M059J (cell line): ENCODE measurements around the gene FAM114A2. TPM values are rescaled to one million over a fixed set of nuclear protein-coding genes. Genes with fewer than 3 reads are reported as not detected.
A peak's percentile ranks its signal among the peaks of the same experiment; 100 is the strongest.
"Not testable (repeated sequence)": the region's sequence is repeated elsewhere in the genome, so short reads cannot be mapped to it uniquely, and the experiment has no call there.

Experiments
- DNase-seq: peaks from one replicate; pipeline ENCODE4 v3.0.0-alpha.2; 2012; ENCODE audit warnings: low read depth
- total RNA-seq: library from RNA; depleted of rRNA; stranded (reverse); fragments of >200 nt; shearing (Covaris generic); gene quantifications from 2 replicates; pipeline ENCODE4 v1.2.3, GENCODE V29; 2014; rRNA removed

Gene FAM114A2
- total RNA-seq, result 13.5 and 23.0 TPM in 2 replicates

DNA sequence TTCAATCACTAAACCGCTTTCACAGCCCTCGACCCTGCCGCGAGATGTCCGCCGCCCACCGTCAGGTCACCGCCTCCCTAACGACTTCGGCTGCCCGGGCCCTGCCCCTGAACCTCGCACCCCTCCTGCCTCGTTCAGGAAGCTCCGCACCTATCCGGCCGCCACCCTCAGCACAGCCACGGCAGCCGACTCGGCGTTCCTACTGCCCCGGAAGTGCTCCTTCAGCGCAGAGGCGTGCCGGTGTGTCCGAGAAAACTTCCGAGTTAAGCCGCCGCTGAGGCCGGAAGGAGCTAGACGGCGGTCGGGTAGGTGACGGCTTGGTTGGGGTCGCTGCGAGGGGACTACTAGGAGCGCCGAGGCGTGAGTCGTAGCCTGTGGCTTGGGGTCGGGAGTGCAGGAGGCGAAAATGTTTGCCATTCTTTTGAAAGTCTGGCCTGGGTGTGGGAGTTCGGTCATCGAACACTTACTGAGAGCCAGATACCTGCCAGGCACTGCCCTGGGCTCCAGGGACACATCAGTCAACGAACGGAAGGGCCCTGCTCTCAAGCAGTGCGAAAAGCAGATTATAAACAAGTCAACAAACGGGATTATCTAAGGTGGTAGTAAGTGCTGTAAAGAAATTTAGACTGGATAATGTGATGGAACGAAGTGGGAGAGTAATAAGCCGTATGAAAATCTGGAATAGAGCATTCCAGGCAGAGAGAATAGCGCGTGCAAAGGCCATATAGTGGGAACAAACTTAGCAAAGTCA lies at the start of gene FAM114A2, which contains the start of gene MFAP3:
FAM114A2 (minus strand) TSS at position 204 of the 751 bp plus-strand sequence. CDS start 3,957 bp downstream, outside the sequence.
MFAP3 (plus strand) TSS at position 261 of the 751 bp plus-strand sequence. CDS start 10,756 bp downstream, outside the sequence.
- DNase-seq, result peak; percentile 88

DNA sequence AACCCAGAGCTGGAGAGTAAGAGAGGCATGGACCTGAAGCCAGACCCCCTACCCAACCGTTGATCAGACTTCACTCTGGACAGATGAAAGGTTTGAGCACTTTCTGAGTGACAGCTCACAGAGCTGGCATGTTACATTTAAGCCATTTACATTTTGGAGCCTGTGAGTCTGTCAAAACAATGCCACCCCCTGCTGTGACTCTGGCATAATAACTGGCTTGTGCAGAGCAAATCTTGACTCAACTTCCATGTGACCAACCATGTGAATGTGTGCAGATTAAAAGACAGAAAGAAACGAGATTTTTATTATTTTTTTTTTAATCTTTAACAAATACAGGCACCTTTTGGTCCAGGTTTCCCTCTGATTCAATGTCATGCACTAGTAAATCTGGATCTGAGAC lies 48.5 kb upstream of the FAM114A2 start:
- peak; percentile 63 for DNase-seq

DNA sequence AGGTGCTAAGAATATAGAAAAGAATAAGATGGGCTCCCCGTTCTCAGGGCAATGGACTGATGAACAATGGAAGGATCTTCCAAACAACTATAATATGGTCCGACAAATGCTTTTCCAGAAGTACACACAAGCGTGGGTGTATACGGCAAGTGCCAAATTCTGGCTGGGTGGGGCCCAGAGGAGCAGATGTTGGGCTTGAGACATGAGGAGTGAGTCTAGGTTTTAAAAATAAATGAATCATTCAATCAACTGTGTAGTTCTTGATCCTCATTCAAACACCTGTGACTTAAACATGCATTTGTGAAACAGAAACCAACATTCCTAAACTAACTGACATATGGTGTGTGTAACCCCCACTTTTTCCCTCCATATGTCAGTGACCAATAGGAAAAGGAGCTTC lies 47.9 kb upstream of the FAM114A2 start:
- DNase-seq, result no peak

DNA sequence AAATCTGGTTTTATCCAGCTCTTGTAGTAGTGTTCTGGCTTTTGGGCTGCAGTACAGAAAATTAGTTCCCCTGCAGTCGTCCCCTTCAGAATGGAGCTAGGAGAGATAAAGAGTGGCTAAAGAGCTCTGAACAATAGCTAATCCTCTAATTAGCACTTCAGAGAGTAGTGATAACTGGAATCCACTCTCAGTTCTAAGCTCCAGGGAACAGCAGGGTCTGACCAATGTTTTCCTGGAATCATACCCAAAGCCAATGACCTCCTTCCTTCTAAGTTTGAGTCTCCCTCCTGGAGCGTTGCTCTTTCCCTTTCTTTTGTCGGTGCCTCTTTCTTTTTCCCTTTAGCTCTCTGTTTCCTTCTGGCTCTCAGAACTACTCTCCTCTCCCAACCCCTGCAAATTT lies 47.4 kb upstream of the FAM114A2 start:
- no peak for DNase-seq

DNA sequence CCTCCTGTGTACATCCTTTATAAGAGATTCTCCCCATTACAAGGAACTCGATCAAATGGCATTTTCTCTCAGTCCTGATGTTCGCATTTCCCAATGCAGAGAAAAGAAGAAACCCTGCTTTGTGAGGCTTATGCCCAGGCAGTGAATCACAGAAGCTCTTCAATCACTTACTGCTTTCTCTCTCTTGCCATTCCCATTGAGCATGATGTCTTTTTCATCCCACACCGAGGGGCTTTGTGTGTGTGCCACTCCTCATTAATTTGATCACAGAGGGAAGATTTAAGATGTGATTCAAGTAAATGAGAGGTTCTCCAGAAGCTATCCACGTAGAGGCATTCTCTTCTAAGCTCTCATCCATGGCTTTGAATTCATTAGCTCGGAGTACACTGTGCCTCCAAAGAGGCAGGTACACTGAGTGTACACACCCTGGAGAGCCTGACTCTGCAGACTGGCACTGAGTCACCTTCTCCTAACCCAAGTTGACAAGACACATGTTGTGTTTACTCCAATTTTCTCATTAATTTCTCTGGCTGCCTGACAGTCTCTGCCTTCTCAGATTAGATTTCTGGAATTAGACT lies 45.4 kb upstream of the FAM114A2 start:
- DNase-seq, result peak; percentile 15

DNA sequence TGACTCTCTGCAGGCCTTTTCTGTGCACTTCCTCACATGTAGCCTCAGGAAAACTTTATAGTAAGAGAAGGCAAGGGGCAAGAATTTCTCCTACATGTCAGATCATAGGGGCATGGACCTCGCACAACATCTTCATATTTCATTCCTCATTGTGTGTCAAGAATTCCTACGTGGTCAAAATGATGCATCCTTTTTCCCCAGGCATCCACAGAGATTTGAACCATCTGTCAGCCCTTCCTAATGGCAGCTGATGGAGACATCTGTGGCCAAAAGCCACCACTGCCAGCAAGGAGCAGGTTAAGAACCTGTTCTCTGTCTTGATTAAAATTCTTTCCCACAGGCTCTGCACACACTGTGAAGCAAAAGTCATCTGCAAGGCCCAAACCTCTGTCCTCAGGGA lies 42.5 kb upstream of the FAM114A2 start:
- no peak for DNase-seq

DNA sequence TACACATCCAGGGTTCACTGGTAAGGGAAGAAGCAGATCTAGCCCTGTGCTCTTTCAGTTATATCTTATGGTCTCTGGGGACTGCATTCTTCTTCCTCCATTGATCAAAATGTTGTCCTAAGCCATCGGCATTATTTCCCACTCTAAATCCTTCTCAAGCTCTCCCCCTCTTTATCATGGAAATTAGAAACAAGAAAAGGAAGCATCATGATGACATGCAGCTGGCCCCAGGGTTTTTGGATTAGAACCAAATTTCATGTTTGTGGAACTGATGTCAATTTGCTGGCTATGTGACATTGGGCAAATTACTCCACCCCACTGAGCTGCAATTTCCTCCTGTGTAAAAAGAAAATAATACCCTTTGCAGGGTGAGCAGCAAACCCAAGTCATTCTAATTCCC lies 39.6 kb upstream of the FAM114A2 start:
- DNase-seq, result peak; percentile 55

DNA sequence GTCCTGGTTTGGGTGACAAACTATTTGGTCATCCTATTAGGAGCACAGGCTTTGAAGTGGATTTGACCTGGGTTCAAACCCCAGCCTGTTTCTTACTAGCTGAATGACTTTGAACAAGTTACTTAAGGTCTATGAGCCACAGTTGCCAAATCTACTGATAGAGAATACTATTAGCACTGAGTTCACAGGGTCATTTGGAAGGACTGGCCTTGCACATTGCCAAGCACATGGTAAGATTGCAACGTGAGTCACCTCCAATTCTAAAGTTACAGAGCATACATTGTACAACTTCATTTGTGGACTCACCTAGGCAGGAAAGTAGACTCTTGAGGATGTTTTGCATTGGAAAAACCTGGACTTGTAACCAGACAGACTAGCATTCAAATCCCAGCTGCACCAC lies 39.0 kb upstream of the FAM114A2 start:
- DNase-seq, result peak; percentile 79

DNA sequence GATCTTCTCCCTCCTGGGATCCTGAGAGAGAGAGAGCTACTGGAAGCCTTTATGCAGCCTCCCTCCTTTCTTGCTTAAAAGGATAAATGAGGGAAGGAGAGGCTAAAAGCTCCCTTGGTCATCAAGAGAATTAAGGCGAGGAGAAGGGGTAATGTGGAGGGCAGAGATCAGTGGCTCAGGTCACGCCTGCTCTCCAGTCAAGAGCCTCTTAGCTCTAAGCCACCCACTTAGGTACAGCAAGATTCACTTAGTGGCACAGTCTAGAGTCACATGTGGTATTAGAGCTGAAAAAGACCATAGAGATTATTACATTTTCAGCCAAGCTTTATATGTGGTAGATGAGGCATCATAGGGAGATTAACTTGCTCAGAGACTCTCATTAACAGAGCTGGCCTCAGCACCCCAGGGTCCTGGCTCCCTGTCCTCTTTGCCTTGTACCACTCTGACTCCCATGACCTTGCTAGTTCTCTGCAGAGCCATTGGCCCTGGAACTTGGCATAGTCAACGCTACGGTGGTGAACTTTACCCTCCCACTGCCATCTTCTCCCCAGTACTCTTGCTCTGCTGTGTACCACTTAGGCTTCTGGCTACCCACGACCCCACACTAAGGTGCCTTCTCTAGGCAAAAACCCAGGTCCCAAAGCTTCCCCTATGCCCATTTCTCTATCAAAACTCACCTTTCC lies 37.7 kb upstream of the FAM114A2 start:
- DNase-seq, result no peak

DNA sequence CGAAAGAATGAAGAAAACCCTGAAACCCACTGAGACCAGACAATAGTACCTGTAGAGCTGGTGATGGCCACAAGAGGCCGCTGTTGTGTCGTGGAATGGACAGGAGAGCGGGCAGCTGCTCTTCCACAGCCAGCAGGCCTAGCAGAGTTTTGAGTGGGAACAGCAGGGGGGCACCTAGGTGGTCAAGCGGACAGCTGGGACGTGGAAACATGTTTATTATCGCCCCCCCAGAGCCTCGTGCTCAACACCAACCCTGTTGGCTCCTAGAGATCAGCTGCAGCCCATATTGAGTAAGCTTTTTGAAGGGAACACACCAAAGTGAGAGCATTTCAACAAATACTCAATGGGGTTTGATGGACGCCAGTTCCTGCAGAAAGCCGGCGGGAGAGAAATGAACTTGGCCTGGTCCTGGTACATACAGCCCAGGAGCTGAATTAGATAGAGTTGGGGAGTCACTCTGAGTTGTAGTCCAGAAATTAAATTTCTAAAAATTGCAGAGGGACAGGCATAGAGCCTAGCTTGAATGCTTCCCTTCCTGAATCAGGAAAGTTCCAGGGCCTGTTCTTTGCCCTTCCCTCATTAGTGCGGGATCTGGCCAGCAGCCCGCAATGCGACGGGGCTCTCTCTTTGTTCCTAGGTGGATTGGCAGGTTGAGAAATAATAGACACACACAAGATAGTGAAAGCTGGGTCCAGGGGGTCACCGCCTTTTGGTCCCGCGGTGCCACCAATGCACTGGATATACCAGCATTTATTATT lies 33.9 kb upstream of the FAM114A2 start:
- peak; percentile 65 for DNase-seq

DNA sequence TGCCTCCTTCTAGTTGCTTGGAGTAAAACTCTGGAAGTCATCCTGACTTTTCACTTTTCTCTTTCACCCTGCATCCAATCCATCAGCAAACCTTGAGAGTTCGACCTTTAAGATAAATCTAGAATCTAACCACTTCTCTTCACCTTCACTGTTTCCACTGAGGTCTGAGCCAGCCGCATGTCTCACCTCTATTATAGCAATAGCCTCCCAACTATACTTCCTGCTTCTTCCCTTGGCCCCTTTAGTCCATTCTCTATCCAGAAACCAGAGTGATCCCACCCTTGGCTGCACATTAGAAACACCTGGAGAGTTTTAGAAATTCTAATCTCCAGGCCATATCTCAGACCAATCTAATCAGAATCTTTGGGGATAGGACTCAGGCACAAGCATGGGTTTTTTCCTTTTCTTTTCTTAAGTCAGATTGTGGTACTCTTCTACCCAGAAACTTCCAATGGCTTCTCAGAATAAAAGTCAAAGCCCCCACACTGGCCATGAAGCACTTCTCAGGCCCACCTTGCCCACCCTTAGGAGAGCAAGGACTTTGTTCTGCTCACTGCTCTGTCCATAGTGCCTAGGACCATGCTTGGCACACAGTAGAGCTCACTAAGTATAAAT lies 33.2 kb upstream of the FAM114A2 start:
- DNase-seq, result no peak

DNA sequence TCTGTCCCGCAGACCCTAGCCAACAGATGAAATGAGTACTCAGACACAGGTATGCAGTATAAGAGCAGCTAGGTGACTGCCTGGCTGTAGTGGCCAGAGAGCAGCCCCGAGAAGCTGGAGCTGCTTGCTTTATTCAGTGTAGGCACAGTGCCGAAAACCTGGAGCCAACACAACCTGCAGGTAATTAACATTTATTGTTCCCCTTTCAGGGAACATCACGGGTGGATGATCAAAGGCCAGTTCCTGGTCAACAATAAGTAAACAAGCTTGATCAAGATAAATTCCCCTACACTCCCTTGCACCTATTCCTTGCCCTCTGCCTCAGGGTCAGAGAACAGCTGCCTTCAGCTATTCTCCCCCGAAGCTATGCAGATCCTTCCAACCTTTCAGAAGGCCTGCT lies 31.1 kb upstream of the FAM114A2 start:
- DNase-seq, result not testable (repeated sequence)

DNA sequence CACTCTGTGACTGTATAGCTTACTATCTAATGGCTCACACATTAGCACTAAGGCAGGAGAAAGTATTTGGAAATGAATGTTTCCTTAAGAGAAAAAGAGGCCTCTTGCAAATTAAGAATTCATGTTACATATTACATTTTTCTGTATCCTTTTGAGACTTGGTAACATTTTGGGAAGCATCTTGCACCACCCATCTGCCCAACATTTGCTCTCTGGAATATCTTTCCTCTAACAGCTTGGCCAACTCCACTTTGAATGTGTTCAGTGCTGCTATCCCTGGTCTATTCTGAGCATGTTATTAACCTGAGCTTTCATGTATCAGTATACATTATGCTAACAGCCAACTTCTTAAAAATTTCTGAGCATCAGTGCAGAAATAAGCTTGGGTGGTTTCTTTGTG lies 27.3 kb upstream of the FAM114A2 start:
- no peak for DNase-seq

DNA sequence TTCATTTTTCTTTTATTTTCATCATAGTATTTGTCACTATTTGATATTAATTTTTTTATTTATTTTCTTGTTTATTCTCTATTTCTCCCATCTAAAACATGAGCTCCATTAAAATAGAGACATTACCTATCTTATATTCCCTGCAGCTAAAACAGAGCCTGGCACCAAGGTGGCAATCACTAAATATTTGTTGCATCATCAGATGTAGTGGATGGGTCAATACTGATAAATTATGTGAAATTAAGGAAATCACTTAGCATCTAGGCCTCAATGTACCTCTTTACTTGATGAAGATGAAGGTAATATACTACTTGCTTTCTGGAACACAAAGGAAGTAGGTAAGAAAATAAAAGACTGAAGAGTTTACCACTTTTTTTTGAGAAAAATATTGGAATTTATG lies 24.7 kb upstream of the FAM114A2 start:
- no peak for DNase-seq

DNA sequence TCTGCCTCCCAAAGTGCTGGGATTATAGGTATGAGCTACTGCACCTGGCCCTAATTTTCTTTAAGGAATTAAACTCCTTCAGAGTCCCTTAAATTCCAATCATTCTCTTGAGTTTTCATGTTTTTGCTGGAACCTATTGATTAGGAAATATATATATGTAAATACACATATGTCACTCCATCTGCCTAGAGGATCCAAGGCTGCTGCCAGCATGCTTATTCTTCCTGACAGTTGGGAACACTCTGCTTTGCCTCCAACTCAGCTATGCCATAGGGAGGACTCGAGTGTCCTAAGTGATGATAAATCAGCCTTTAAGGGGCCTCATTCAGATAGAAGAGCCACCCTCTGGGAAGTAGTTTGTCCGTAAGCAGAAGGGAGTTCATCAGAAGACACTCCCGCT lies 21.9 kb upstream of the FAM114A2 start:
- DNase-seq, result no peak

DNA sequence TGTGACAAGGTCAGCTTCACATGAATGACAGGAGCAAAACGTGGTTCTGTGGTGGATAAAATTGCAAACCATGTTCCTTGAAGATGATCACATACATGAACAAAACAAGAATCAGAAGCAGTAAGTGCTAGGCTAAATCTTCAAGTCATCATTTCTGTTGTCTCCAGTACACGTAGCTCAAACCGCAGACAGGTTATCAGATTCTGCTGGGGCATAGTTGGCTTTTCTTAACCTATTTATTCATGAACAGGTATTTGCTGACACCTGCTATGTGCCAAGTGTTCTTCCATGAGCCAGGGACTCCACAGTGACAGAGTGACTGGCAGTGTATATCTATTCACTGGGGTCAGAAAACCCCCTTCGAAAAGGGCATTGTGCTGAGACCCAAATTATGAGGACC lies 20.9 kb upstream of the FAM114A2 start:
- DNase-seq, result no peak

DNA sequence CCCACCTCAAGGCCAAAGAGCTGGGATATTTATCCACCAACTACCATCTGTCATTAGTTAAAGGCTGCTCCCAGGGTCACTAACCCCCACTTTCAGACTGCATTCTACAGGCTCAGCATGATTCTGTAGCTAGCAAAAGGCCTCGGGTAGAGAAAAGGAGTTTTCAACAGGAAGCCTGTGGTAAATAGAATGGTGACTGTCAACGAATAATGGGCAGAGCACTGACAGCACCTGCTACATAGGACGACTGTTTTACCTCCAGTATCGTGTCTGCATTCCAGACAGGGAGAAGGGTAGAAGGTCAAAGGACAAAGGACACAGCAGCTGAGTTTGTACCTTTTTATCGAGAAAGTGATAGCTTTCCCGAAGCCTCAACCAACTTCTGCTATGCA lies 20.3 kb upstream of the FAM114A2 start:
- no peak for DNase-seq

DNA sequence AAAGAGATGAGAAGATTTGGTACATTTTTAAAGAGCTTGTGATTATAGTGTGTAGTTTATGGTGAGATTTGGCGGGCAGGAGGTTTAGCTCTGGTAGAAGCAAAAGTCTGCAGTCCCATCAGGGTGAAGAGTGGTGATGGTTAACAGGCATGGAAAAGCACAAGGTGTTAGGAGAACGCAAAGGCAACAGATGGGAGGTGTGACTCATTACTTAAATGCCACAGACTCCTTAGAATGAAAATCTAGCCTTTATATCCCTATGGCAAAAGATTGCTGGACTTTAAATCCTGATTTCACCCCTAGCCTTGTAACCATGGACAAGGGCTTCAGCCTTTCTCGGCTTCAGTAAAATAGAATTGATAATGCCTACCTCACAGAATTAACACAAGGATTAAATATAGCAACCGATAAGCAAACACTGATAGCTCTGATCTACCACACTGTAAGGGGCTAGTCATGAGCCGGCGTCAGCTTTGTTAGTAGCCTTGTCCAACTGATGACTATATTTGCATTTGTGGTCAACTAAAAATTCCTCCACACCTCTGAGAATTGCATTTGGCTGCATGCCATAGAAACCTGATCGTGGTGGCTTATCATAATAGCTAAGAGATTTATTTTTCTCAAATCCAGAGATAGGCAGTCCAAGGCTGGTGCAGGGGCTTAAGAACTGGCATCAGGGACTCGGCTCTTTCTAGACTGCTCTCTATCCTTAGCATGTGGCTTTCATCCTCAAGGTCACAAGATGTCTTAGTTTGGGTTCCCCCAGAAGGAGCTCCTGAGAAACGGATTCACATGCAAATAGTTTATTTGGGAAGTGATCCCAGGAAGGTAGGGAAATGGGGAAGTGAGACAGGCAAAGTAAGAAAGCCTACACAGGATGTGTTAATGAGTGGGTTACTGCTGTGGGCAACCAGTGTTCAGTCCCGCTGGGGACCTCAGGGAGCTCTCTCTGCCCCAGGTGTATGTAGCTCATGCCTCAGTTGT lies 19.6 kb upstream of the FAM114A2 start:
- DNase-seq, result peak; percentile 55

DNA sequence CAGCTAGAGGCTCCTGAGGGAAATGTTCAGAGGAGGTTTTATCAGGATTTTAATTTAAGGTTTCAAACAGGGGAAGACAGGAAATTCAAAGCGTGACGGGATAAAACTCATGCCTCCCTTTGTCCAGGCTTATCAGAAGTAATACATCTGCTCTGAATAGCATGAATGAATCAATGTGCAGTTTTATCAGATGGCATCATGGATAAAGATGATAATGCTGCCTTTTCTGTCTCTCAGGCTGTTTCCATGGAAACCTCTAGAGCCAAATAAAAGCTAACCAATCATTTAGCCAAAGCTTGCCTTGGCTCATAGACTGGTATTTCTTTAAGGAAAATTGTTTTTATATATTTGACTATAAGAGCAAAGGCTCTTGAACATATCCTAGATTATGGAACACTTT lies 16.5 kb upstream of the FAM114A2 start:
- no peak for DNase-seq

DNA sequence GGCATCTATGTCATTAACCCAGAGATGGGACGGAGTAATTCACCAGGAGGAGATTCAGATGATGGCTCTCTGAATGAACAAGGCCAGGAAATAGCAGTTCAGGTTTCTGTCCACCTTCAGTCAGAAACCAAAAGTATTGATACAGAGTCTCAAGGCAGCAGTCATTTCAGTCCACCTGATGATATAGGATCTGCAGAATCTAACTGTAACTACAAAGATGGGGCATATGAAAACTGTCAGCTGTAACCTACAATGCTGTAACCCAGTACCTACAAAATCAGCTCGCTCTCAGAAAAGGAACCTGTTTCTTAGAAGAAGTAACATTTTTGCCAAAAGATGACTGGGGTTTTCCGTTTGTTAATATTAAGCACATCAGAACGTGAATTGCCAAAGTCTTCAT lies 14.8 kb upstream of the FAM114A2 start:
- no peak for DNase-seq
